GM10266 (cell line): ENCODE results near the gene COPS3.
A peak's percentile ranks its signal among the peaks of the same experiment; 100 is the strongest.

Experiments
- DNase-seq: peaks from one replicate; pipeline ENCODE4 v3.0.0; 2012; ENCODE audit errors: extremely low spot score
- CTCF ChIP-seq: IDR thresholded peaks from 2 replicates; pipeline ENCODE4 v1.5.1; 2012; ENCODE audit warnings: mild to moderate bottlenecking, low read depth; ENCODE audit not compliant: control insufficient read depth, insufficient read depth; ENCODE audit errors: missing control alignments

The COPS3 gene

GRCh38 chr17:17322516-17323510 is 41.8 kb upstream of the COPS3 start:
- DNase-seq = no peak
- no peak for TF ChIP-seq CTCF

- DNase-seq = no peak
- no peak for TF ChIP-seq CTCF
These were observed 40.4 kb upstream of the COPS3 start for GRCh38 chr17:17321356-17322025.

GRCh38 chr17:17320911-17321220 is 39.8 kb upstream of the COPS3 start:
- DNase-seq = no peak

GRCh38 chr17:17320188-17320910 is 39.3 kb upstream of the COPS3 start:
- TF ChIP-seq CTCF = no peak
- no peak for DNase-seq

More at GRCh38 chr17:17320911-17321220, 39.8 kb upstream of the COPS3 start:
- TF ChIP-seq CTCF = no peak

- DNase-seq = peak; percentile 1
- no peak for TF ChIP-seq CTCF
These were observed 34.2 kb upstream of the COPS3 start for GRCh38 chr17:17315142-17315821.

- no peak for DNase-seq
- no peak for TF ChIP-seq CTCF
These were observed 33.5 kb upstream of the COPS3 start for GRCh38 chr17:17314501-17315071.
